ENCODE data around the gene ELF1.

- no peak for TF ChIP-seq GATA2 (IDR thresholded peaks at IDR 0.05; ENCODE audit: low read depth, low read length)
- no peak for TF ChIP-seq GATA3 (IDR thresholded peaks at IDR 0.05; ENCODE audit: low read depth, low read length)
Measured at GRCh38 chr13:40980461-40980860, 38.7 kb downstream of the ELF1 start.

Measured in SH-SY5Y (cell line).